HCT116 (cell line): Measurements from ENCODE around the gene NUDC. TPM values are rescaled to one million over a fixed set of nuclear protein-coding genes. Genes with fewer than 3 reads are reported as not detected.

Experiments used
- ATAC-seq: fragments of 200-7000 bp; cut with Tn5 transposase; 2 replicates; pipeline ENCODE4 v1.9.1; 2020; ENCODE audit warnings: mild to moderate bottlenecking, moderate library complexity
- BruUV-seq: library from RNA; stranded (reverse); fragments of 400-500 nt; replicated peaks from 2 replicates; lab custom pipeline; 2021; lab: Mats Ljungman, UMichigan
- CTCF ChIA-PET: fragments of 300-600 bp; sonication (Branson Sonifier 250); formaldehyde crosslinking; loops from one replicate; lab custom pipeline; 2021; ENCODE audit warnings: antibody characterized with exemption; lab: Charles Lee
- POLR2A ChIA-PET: fragments of 300-600, 350-600 bp; sonication (Branson Sonifier 250); formaldehyde crosslinking; loops from one replicate; lab custom pipeline; 2021; ENCODE audit warnings: antibody characterized with exemption; lab: Charles Lee
- RAD21 ChIA-PET, 2 experiments: fragments of 300-600 bp; sonication (Branson Sonifier 250); formaldehyde crosslinking; loops; one replicate each; lab custom pipeline; 2023; ENCODE audit warnings: low total read pairs in 2 of 2; ENCODE audit not compliant: uncharacterized antibody in 2 of 2, unreplicated experiment in 2 of 2, low non-redundant PET in 1 of 2; lab: Charles Lee
- DNase-seq: peaks from one replicate; pipeline ENCODE4 v3.0.0-alpha.2; 2010; ENCODE audit warnings: low read depth, low spot score
- H2AFZ ChIP-seq: fragments of 200-600 bp; shearing (Covaris generic), sonication (generic); 2 replicates; pipeline ENCODE4 v1.6.1; 2017; ENCODE audit warnings: low read depth, mixed run types, mixed read lengths, antibody characterized with exemption, low read length; ENCODE audit not compliant: poor library complexity, severe bottlenecking
- H3K27ac ChIP-seq: 2 replicates; pipeline ENCODE4 v1.5.1; 2012; ENCODE audit warnings: low read depth, low read length
- H3K27me3 ChIP-seq: fragments of 200-600 bp; sonication (generic); 2 replicates; pipeline ENCODE4 v1.6.1; 2016; ENCODE audit warnings: mixed run types, low read length, mixed read lengths; ENCODE audit not compliant: insufficient read depth
- H3K36me3 ChIP-seq, 2 experiments: fragments of 200-500 bp in 1 of 2; fragments of 200-600 bp in 1 of 2; sonication (Bioruptor generic) in 1 of 2; sonication (generic) in 1 of 2; 2 replicates each; pipeline versions ENCODE4 v1.5.1 to v1.6.1; 2014 to 2016; ENCODE audit warnings: low read length in 2 of 2, inconsistent platforms in 1 of 2, mixed read lengths in 1 of 2, mixed run types in 1 of 2; ENCODE audit not compliant: insufficient read depth in 2 of 2, control insufficient read depth in 1 of 2
- H3K4me1 ChIP-seq, 2 experiments: fragments of 200-600 bp in 1 of 2; sonication (generic) in 1 of 2; 2 replicates each; pipeline versions ENCODE4 v1.5.1 to v1.6.1; 2012 to 2017; ENCODE audit warnings: low read length in 2 of 2, inconsistent platforms in 1 of 2, mild to moderate bottlenecking in 1 of 2, mixed read lengths in 1 of 2, mixed run types in 1 of 2, moderate library complexity in 1 of 2; ENCODE audit not compliant: insufficient read depth in 2 of 2, control insufficient read depth in 1 of 2
- H3K4me2 ChIP-seq: fragments of 200-600 bp; sonication (generic); 2 replicates; pipeline ENCODE4 v1.6.1; 2017; ENCODE audit warnings: mixed run types, low read length, mixed read lengths
- H3K4me3 ChIP-seq, 2 experiments: fragments of 200-600 bp in 1 of 2; sonication (generic) in 1 of 2; replicated peaks in 1 of 2; 2 replicates each; pipeline ENCODE4 v1.5.1; 2011 to 2016; ENCODE audit warnings: low read length in 2 of 2, control low read depth in 1 of 2, low read depth in 1 of 2, mild to moderate bottlenecking in 1 of 2, mixed read lengths in 1 of 2, mixed run types in 1 of 2
- H3K79me2 ChIP-seq: fragments of 200-600 bp; sonication (generic); 2 replicates; pipeline ENCODE4 v1.6.1; 2017; ENCODE audit warnings: mild to moderate bottlenecking, mixed run types, low read length, moderate library complexity, mixed read lengths; ENCODE audit not compliant: insufficient read depth
- H3K9ac ChIP-seq: fragments of 200-600 bp; sonication (generic); 2 replicates; pipeline ENCODE4 v1.6.1; 2016; ENCODE audit warnings: low read length, mixed read lengths
- H3K9me2 ChIP-seq: fragments of 200-600 bp; sonication (generic), shearing (Covaris generic); 2 replicates; pipeline ENCODE4 v1.6.1; 2017; ENCODE audit warnings: mixed run types, mild to moderate bottlenecking, moderate library complexity; ENCODE audit not compliant: insufficient read depth
- H3K9me3 ChIP-seq, 2 experiments: fragments of 200-500 bp in 1 of 2; fragments of 200-600 bp in 1 of 2; sonication (Bioruptor generic) in 1 of 2; sonication (generic) in 1 of 2; 2 replicates each; pipeline ENCODE4 v1.6.1; 2014 to 2017; ENCODE audit warnings: low read length in 2 of 2, mixed read lengths in 2 of 2, inconsistent platforms in 1 of 2, low read depth in 1 of 2, mild to moderate bottlenecking in 1 of 2, mixed run types in 1 of 2, moderate library complexity in 1 of 2; ENCODE audit not compliant: control insufficient read depth in 1 of 2, insufficient read depth in 1 of 2
- H4K20me1 ChIP-seq: fragments of 200-600 bp; sonication (generic), shearing (Covaris generic); 2 replicates; pipeline ENCODE4 v1.6.1; 2017; ENCODE audit warnings: mixed run types, mild to moderate bottlenecking, moderate library complexity; ENCODE audit not compliant: insufficient read depth
- ATF3 ChIP-seq: IDR thresholded peaks from 2 replicates; pipeline ENCODE4 v1.6.1; 2012
- CBX3 ChIP-seq: IDR thresholded peaks from 2 replicates; pipeline ENCODE4 v1.6.1; 2012; ENCODE audit warnings: low read depth
- CEBPB ChIP-seq: IDR thresholded peaks from 2 replicates; pipeline ENCODE4 v1.6.1; 2012; ENCODE audit warnings: low read depth
- CTCF ChIP-seq, 3 experiments: fragments of 200-600 bp in 1 of 3; sonication (generic) in 1 of 3; IDR thresholded peaks in 2 of 3; conservative IDR thresholded peaks in 1 of 3; 2 replicates each; pipeline ENCODE4 v1.5.1; 2012 to 2017; ENCODE audit warnings: low read depth in 2 of 3, low read length in 2 of 3, antibody characterized with exemption in 1 of 3, borderline replicate concordance in 1 of 3, control low read depth in 1 of 3, mild to moderate bottlenecking in 1 of 3, mixed read lengths in 1 of 3, mixed run types in 1 of 3, moderate library complexity in 1 of 3; ENCODE audit not compliant: insufficient read depth in 1 of 3
- EGR1 ChIP-seq: IDR thresholded peaks from 2 replicates; pipeline ENCODE4 v1.6.1; 2012; ENCODE audit warnings: low read depth
- EZH2 ChIP-seq: fragments of 200-600 bp; sonication (generic); IDR thresholded peaks from 2 replicates; pipeline ENCODE4 v1.6.1; 2017; ENCODE audit warnings: antibody characterized with exemption, mixed run types
- EZH2phosphoT487 ChIP-seq: fragments of 200-600 bp; IDR thresholded peaks from 2 replicates; pipeline ENCODE4 v1.6.1; 2018; ENCODE audit warnings: antibody characterized with exemption, borderline replicate concordance
- FOSL1 ChIP-seq: IDR thresholded peaks from 2 replicates; pipeline ENCODE4 v1.6.1; 2012; ENCODE audit warnings: low read depth
- POLR2A ChIP-seq: IDR thresholded peaks from 2 replicates; pipeline ENCODE4 v1.7.0; 2011; ENCODE audit warnings: borderline replicate concordance; ENCODE audit not compliant: insufficient read depth, insufficient read length; ENCODE audit errors: extremely low read depth
- RAD21 ChIP-seq: IDR thresholded peaks from 2 replicates; pipeline ENCODE4 v1.6.1; 2012; ENCODE audit warnings: low read depth, mild to moderate bottlenecking
- SP1 ChIP-seq: IDR thresholded peaks from 2 replicates; pipeline ENCODE4 v1.6.1; 2012; ENCODE audit warnings: low read depth
- TCF7L2 ChIP-seq: IDR thresholded peaks from 2 replicates; pipeline ENCODE4 v1.7.0; 2011; ENCODE audit warnings: borderline replicate concordance, inconsistent platforms; ENCODE audit not compliant: insufficient read depth, insufficient read length; ENCODE audit errors: extremely low read depth
- YY1 ChIP-seq: IDR thresholded peaks from 2 replicates; pipeline ENCODE4 v1.6.1; 2011; ENCODE audit warnings: low read length, low read depth, moderate library complexity, mild to moderate bottlenecking; ENCODE audit not compliant: insufficient replicate concordance; ENCODE audit errors: extremely low read depth
- ZBTB33 ChIP-seq: IDR thresholded peaks from 2 replicates; pipeline ENCODE4 v1.6.1; 2011; ENCODE audit warnings: mild to moderate bottlenecking, low read length, moderate library complexity; ENCODE audit not compliant: insufficient replicate concordance; ENCODE audit errors: extremely low read depth
- ZNF274 ChIP-seq: fragments of 200-500 bp; sonication (Bioruptor generic); IDR thresholded peaks from 2 replicates; pipeline ENCODE4 v1.6.1; 2014; ENCODE audit warnings: mild to moderate bottlenecking, low read depth, low read length, inconsistent platforms
- intact Hi-C: fragments of 100-400 bp; cut with micrococcal nuclease; formaldehyde crosslinking; loops from 2 replicates; pipeline ENCODE4 v1.10.0; 2022
- total RNA-seq: library from RNA; stranded (reverse); gene quantifications from one replicate; pipeline ENCODE4 v1.2.1, GENCODE V29; 2021; ENCODE audit not compliant: unreplicated experiment

NUDC gene
- total RNA-seq, 1 experiment from 2014 or later, result 119 TPM

GRCh38 chr1:26922901-26923300 lies 1.4 kb downstream of the NUDC start:
- POLR2A ChIA-PET, result no interaction called here
- no TSS peak for BruUV-seq

More at GRCh38 chr1:26922901-26923300, 1.4 kb downstream of the NUDC start:
- Histone ChIP-seq H3K27me3 (no peaks in the 10 kb centered on the region), H3K9me3 (no peaks in the 10 kb centered on the region), H4K20me1 (peaks cover 6% of the 10 kb centered on the region; the same call in 1 of the 2 replicates), H3K4me3 (peak overlapping the region; percentile 94 to 96), H3K4me2 (peak overlapping the region; percentile 98), H3K9ac (peak overlapping the region; percentile 99), H2AFZ (no peak overlapping the region), H3K9me2 (no peaks in the 10 kb centered on the region), H3K27ac (peak overlapping the region; percentile 92; the same call in 1 of the 2 replicates), H3K4me1 (peaks cover 9 to 26% of the 10 kb centered on the region in 2 experiments; a peak in 3 of 4 replicates), H3K36me3 (peaks cover 16 to 34% of the 10 kb centered on the region in 2 experiments), H3K79me2 (peaks cover 63% of the 10 kb centered on the region)
- ChIA-PET RAD21 (no interaction called here), CTCF (no interaction called here)
- intact Hi-C loops, result no loop called here
- ATAC-seq (no peak), DNase-seq (no peak)
- TF ChIP-seq SP1, result no peak
- TF ChIP-seq EGR1, result no peak
- TF ChIP-seq TCF7L2, result no peak
- TF ChIP-seq EZH2phosphoT487, result no peak
- no peak for TF ChIP-seq RAD21
- TF ChIP-seq ATF3, result no peak
- TF ChIP-seq ZBTB33, result no peak
- no peak for TF ChIP-seq CBX3
- TF ChIP-seq EZH2, result no peak
- no peak for TF ChIP-seq POLR2A
- TF ChIP-seq CTCF (IDR thresholded peaks at IDR 0.05 in 2 of 3, conservative IDR thresholded peaks at IDR 0.05 in 1 of 3; ENCODE audit: borderline replicate concordance in 1 of 3, insufficient read depth in 1 of 3, low read depth in 2 of 3, low read length in 2 of 3), result no peak
- no peak for TF ChIP-seq FOSL1
- TF ChIP-seq ZNF274, result no peak
- TF ChIP-seq YY1, result no peak
- no peak for TF ChIP-seq CEBPB
